A549 (cell line): ENCODE data around the gene KIF1A. TPM values are rescaled to one million over a fixed set of nuclear protein-coding genes. Genes with fewer than 3 reads are reported as not detected.

Experiments used
- ATAC-seq, 2 experiments: fragments of 200-7000 bp in 1 of 2; fragments of >200 bp in 1 of 2; cut with Nextera tagmentation in 1 of 2; cut with Tn5 transposase in 1 of 2; 3 replicates each; pipeline versions ENCODE4 v1.8.0 to v1.9.1; 2018 to 2020; ENCODE audit warnings: mild to moderate bottlenecking in 1 of 2, moderate library complexity in 1 of 2
- CTCF ChIA-PET: fragments of 300-600 bp; sonication (Branson Sonifier 250); formaldehyde crosslinking; extraction: SDS; loops from one replicate; lab custom pipeline; 2021; ENCODE audit warnings: antibody characterized with exemption, inconsistent platforms; lab: Yijun Ruan, JAX
- POLR2A ChIA-PET: fragments of 350-600 bp; formaldehyde crosslinking; extraction: SDS; loops from one replicate; lab custom pipeline; 2021; ENCODE audit warnings: antibody characterized with exemption, inconsistent platforms; lab: Yijun Ruan, JAX
- DNase-seq, 2 experiments: peaks; one replicate each; pipeline versions ENCODE4 v3.0.0 to v3.0.0-alpha.2; 2011 to 2016; ENCODE audit warnings: low read depth in 1 of 2, low spot score in 1 of 2
- FAIRE-seq: peaks from 2 replicates; lab custom pipeline; 2011; peaks lifted over from hg19 to GRCh38; lab: Jason Lieb, UNC
- H3K27ac ChIP-seq, 2 experiments: fragments of >200 bp; sonication (Bioruptor Twin); formaldehyde crosslinking; 3 replicates each; pipeline ENCODE4 v1.5.1; 2016 to 2017
- H3K4me1 ChIP-seq: fragments of >200 bp; sonication (Bioruptor Twin); formaldehyde crosslinking; 3 replicates; pipeline ENCODE4 v1.6.1; 2016
- H3K4me2 ChIP-seq: fragments of >200 bp; sonication (Bioruptor Twin); formaldehyde crosslinking; 3 replicates; pipeline ENCODE4 v1.6.1; 2016
- H3K4me3 ChIP-seq: fragments of >200 bp; sonication (Bioruptor Twin); formaldehyde crosslinking; 3 replicates; pipeline ENCODE4 v1.5.1; 2016
- H3K9me3 ChIP-seq: fragments of >200 bp; sonication (Bioruptor Twin); formaldehyde crosslinking; 3 replicates; pipeline ENCODE4 v1.6.1; 2016
- BHLHE40 ChIP-seq: IDR thresholded peaks from 2 replicates; pipeline ENCODE4 v1.6.1; 2012; ENCODE audit warnings: low read depth, low read length, inconsistent platforms
- CBX2 ChIP-seq: fragments of 200-600 bp; sonication (generic); IDR thresholded peaks from 2 replicates; pipeline ENCODE4 v1.6.1; 2016; ENCODE audit warnings: low read depth, mild to moderate bottlenecking, borderline replicate concordance
- CHD4 ChIP-seq: fragments of 200-600 bp; sonication (generic); IDR thresholded peaks from 2 replicates; pipeline ENCODE4 v1.6.1; 2016; ENCODE audit warnings: antibody characterized with exemption, mild to moderate bottlenecking, borderline replicate concordance
- CTCF ChIP-seq: fragments of >200 bp; sonication (Bioruptor Twin); formaldehyde crosslinking; IDR thresholded peaks from 3 replicates; pipeline ENCODE4 v1.5.1; 2016
- EHMT2 ChIP-seq: fragments of 200-600 bp; sonication (generic); IDR thresholded peaks from 2 replicates; pipeline ENCODE4 v1.6.1; 2016; ENCODE audit warnings: antibody characterized with exemption, low read depth, mild to moderate bottlenecking, moderate library complexity
- ELK1 ChIP-seq: fragments of 150-350 bp; IDR thresholded peaks from 2 replicates; pipeline ENCODE4 v1.6.1; 2014; ENCODE audit warnings: low read depth, mild to moderate bottlenecking, low read length
- ESRRA ChIP-seq: fragments of 150-350 bp; IDR thresholded peaks from 2 replicates; pipeline ENCODE4 v1.6.1; 2014; ENCODE audit warnings: mild to moderate bottlenecking, low read length, borderline replicate concordance
- JUNB ChIP-seq: fragments of >200 bp; sonication (Bioruptor Twin); formaldehyde crosslinking; IDR thresholded peaks from 2 replicates; pipeline ENCODE4 v1.6.1; 2016
- RAD21 ChIP-seq, 2 experiments: fragments of >200 bp in 1 of 2; sonication (Bioruptor Twin) in 1 of 2; formaldehyde crosslinking in 1 of 2; IDR thresholded peaks in 1 of 2; conservative IDR thresholded peaks in 1 of 2; 2 replicates in 1 of 2; 3 replicates in 1 of 2; pipeline ENCODE4 v1.6.1; 2012 to 2018; ENCODE audit warnings: inconsistent platforms in 1 of 2
- RARB ChIP-seq: fragments of 250-450 bp; sonication (Bioruptor Pico); IDR thresholded peaks from 2 replicates; pipeline ENCODE4 v1.8.0; 2021; ENCODE audit warnings: mild to moderate bottlenecking, moderate library complexity
- RFX5 ChIP-seq: fragments of 450-650 bp; IDR thresholded peaks from 2 replicates; pipeline ENCODE4 v1.7.1; 2014; ENCODE audit warnings: antibody characterized with exemption, mild to moderate bottlenecking, moderate library complexity
- ZSCAN20 ChIP-seq: fragments of 250-450 bp; sonication (Bioruptor Pico); IDR thresholded peaks from 2 replicates; pipeline ENCODE4 v1.8.0; 2022; ENCODE audit warnings: mild to moderate bottlenecking, moderate library complexity
- WGBS: methylation state at CpG from one replicate; pipeline ENCODE4 v1.1.6; 2017; ENCODE audit errors: missing lambda C conversion rate; 5-methylcytosine and 5-hydroxymethylcytosine counted together
- polyA plus RNA-seq, 4 experiments: library from polyadenylated mRNA; depleted of rRNA in 3 of 4; stranded (reverse); fragments of >200 nt; fragmentation: RNase III in 1 of 4; extraction: RNeasy Plus Mini Kit Qiagen cat#74134 plus additional on column Dnase treatment in 1 of 4; gene quantifications; 2 replicates in 3 of 4; 3 replicates in 1 of 4; pipeline ENCODE4 v1.2.3, GENCODE V29; 2011 to 2017
- TF ChIP-seq, protein P1 (sequence below): fragments of 200-600 bp; sonication (generic); IDR thresholded peaks from 2 replicates; pipeline ENCODE4 v1.6.1; 2016; ENCODE audit warnings: antibody characterized with exemption, mild to moderate bottlenecking, moderate library complexity
- TF ChIP-seq, protein P2 (sequence below): fragments of >200 bp; sonication (Bioruptor Twin); formaldehyde crosslinking; IDR thresholded peaks from 3 replicates; pipeline ENCODE4 v1.6.1; 2016
- TF ChIP-seq, protein P3 (sequence below): fragments of 250-450 bp; sonication (Bioruptor Pico); IDR thresholded peaks from 2 replicates; pipeline ENCODE4 v1.5.0; 2021; ENCODE audit warnings: mild to moderate bottlenecking, moderate library complexity, borderline replicate concordance

The KIF1A gene
- polyA plus RNA-seq, 2 of the 4 experiments (the other 2 are of a cell fraction) = 0.28 to 0.50 TPM

DNA sequence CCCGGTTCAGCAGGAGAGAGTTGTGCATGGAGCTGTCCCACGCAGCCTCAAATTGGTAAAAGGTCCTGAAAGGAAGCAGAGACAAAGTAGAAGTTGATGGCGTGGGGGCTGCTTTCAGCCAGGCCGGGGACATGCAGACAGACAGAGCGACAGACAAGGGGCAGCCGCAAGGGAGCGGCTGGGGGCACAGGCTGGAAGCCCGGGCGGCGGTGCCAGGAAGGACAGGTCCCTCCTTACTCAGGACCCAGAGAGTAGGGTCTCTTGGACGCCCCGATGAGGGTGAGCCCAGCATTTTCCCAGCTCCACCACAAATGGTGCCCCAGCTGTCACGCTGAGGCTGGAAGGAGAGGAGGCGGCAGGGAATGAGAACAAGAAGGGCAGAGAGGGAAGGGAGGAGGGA lies 93.1 kb downstream of the KIF1A start (continued):
- TF ChIP-seq RARB = no peak

DNA sequence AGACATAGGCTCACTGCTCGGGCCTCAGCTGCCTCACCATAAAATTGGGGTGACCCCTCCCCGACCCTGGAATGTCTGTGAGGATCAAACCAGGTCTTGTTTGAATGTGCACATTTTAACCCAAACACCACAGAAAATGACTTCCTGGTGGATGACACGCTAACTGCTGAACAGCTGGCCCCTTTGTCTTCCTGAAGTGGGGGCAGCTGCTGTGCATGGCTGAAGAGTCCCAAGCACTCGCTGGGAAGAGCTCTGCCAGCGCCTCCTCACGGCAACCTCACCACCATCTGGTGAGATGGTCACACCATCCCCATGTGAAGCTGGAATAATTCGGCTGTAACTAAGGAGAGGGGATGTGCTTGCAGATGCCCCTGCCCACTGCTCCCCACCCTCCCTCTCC lies 94.3 kb downstream of the KIF1A start:
- Histone ChIP-seq H3K4me2 (no peak overlapping the region), H3K4me1 (no peaks in the 10 kb centered on the region), H3K27ac (no peak overlapping the region), H3K4me3 (no peak overlapping the region), H3K9me3 (no peaks in the 10 kb centered on the region)
- DNase-seq (no peak), ATAC-seq (no peak), FAIRE-seq (no peak)
- CTCF ChIA-PET = no interaction called here
- 48% methylated on average over 7 of the region's 7 CpGs for WGBS
- TF ChIP-seq, protein P1, sequence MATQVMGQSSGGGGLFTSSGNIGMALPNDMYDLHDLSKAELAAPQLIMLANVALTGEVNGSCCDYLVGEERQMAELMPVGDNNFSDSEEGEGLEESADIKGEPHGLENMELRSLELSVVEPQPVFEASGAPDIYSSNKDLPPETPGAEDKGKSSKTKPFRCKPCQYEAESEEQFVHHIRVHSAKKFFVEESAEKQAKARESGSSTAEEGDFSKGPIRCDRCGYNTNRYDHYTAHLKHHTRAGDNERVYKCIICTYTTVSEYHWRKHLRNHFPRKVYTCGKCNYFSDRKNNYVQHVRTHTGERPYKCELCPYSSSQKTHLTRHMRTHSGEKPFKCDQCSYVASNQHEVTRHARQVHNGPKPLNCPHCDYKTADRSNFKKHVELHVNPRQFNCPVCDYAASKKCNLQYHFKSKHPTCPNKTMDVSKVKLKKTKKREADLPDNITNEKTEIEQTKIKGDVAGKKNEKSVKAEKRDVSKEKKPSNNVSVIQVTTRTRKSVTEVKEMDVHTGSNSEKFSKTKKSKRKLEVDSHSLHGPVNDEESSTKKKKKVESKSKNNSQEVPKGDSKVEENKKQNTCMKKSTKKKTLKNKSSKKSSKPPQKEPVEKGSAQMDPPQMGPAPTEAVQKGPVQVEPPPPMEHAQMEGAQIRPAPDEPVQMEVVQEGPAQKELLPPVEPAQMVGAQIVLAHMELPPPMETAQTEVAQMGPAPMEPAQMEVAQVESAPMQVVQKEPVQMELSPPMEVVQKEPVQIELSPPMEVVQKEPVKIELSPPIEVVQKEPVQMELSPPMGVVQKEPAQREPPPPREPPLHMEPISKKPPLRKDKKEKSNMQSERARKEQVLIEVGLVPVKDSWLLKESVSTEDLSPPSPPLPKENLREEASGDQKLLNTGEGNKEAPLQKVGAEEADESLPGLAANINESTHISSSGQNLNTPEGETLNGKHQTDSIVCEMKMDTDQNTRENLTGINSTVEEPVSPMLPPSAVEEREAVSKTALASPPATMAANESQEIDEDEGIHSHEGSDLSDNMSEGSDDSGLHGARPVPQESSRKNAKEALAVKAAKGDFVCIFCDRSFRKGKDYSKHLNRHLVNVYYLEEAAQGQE = no peak
- TF ChIP-seq CBX2 = no peak
- TF ChIP-seq BHLHE40 = no peak
- TF ChIP-seq, protein P2, sequence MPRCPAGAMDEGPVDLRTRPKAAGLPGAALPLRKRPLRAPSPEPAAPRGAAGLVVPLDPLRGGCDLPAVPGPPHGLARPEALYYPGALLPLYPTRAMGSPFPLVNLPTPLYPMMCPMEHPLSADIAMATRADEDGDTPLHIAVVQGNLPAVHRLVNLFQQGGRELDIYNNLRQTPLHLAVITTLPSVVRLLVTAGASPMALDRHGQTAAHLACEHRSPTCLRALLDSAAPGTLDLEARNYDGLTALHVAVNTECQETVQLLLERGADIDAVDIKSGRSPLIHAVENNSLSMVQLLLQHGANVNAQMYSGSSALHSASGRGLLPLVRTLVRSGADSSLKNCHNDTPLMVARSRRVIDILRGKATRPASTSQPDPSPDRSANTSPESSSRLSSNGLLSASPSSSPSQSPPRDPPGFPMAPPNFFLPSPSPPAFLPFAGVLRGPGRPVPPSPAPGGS = no peak
- TF ChIP-seq ELK1 = no peak
- TF ChIP-seq, protein P3, sequence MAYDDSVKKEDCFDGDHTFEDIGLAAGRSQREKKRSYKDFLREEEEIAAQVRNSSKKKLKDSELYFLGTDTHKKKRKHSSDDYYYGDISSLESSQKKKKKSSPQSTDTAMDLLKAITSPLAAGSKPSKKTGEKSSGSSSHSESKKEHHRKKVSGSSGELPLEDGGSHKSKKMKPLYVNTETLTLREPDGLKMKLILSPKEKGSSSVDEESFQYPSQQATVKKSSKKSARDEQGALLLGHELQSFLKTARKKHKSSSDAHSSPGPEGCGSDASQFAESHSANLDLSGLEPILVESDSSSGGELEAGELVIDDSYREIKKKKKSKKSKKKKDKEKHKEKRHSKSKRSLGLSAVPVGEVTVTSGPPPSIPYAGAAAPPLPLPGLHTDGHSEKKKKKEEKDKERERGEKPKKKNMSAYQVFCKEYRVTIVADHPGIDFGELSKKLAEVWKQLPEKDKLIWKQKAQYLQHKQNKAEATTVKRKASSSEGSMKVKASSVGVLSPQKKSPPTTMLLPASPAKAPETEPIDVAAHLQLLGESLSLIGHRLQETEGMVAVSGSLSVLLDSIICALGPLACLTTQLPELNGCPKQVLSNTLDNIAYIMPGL (CRISPR knock-in tag) = no peak
- TF ChIP-seq ZSCAN20 (CRISPR knock-in tag) = no peak
- TF ChIP-seq EHMT2 = no peak
- no peak for TF ChIP-seq RFX5
- TF ChIP-seq ESRRA = no peak
- TF ChIP-seq RAD21 (conservative IDR thresholded peaks at IDR 0.05 in 1 of 2, IDR thresholded peaks at IDR 0.05 in 1 of 2) = no peak
- no peak for TF ChIP-seq CHD4
- no peak for TF ChIP-seq CTCF
- no peak for TF ChIP-seq JUNB
- POLR2A ChIA-PET = no interaction called here
